Measurements from ENCODE around the gene TMEM91. TPM values are rescaled to one million over a fixed set of nuclear protein-coding genes. Genes with fewer than 3 reads are reported as not detected.
"Not testable (repeated sequence)": the region's sequence is repeated elsewhere in the genome, so short reads cannot be mapped to it uniquely, and the experiment has no call there.

TMEM91 gene
- total RNA-seq, 1 donor from 2014 or later, result 3.8 TPM

DNA sequence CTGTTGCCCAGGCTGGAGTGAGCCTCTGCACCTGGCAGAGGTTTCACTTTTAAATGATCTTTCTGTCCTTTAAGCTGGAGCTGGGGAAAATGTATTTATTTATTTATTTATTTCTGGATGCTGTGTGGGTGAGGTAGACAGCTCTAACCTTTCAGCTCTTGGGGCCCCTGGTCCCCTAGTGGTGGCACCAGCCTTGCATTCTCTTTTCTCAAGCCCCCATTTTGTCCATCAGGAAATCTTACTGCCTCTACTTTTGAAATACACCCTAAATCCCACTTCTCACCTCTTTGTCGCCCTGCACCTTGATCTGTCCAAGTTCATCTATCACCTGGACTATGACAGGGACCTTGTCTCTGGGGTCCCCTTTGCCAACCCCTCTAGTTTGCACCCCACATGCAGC lies 10.2 kb upstream of the TMEM91 start:
- no peak for ATAC-seq
- intact Hi-C loops (cut with DNase I), result no loop called here

DNA sequence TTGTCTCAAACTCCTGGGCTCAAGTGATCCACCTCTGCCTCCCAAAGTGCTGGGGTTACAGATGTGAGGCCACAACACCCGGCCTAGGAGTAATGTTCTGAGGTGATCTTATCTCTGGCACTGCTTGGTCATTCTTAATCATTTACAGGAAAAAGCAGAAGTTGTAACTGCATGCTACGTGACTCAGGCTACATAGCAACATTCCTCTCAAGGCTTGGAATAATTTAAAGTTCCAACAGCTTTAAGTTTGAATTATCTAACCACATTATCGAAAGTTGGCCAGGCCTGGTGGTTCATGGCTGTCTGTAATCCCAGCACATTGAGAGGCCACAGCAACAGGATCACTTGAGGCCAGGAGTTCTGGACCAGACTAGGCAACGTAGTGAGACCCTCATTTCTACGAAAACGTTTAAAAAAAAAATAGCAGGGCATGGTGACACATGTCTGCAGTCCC lies 8.5 kb upstream of the TMEM91 start:
- no peak for ATAC-seq
- DNase-seq (ENCODE audit: missing footprints), result no peak
- intact Hi-C loops (cut with DNase I), result no loop called here

More for the DNA sequence above, 10.2 kb upstream of the TMEM91 start:
- DNase-seq (ENCODE audit: missing footprints), result no peak

DNA sequence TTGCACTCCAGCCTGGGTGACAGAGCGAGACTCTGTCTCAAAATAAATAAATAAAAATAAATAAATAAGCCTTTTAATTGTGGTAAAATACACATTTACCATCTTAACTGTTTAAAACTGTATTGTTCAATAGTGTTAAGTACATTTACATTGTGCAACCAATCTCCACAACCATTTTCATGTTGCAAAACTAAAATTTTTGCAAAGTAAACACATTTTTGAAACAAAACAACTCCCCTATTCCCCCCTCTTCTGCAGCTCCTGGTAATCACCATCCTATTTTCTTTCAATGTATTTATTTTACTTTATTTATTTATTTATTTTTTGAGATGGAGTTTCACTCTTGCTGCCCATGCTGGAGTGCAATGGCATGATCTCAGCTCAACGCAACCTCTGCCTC lies 6.6 kb upstream of the TMEM91 start:
- DNase-seq (ENCODE audit: missing footprints), result no peak
- intact Hi-C loops (cut with DNase I), result no loop called here
- ATAC-seq, result no peak

DNA sequence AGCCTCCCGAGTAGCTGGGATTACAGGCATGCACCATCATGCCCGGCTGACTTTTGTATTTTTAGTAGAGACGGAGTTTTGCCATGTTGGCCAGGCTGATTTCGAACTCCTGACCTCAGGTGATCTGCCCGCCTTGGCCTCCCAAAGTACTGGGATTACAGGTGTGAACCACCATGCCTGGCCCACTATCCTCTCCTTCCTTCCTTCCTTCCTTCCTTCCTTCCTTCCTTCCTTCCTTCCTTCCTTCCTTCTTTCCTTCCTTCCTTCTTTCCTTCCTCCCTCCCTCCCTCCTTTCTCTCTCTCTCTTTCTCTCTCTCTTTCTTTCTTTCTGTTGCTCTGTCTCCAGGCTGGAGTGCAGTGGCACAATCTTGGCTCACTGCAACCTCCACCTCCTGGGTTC lies 5.2 kb upstream of the TMEM91 start:
- intact Hi-C loops (cut with DNase I); DNase-seq (ENCODE audit: missing footprints); ATAC-seq: not testable (repeated sequence)

DNA sequence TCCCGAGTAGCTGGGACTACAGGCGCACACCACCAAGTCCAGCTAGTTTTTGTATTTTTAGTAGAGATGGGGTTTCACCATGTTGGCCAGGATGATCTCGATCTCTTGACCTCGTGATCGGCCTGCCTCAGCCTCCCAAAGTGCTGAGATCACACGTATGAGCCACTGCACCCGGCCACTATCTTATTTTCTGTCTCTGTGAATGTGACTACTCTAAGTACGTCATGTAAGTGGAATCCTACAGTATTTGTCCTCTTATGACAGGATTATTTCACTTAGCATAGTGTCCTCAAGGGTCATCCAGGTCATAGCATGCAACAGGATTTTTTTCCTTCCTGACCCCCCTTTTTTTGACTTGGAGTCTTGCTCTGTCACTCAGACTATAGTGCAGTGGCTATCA lies 4.8 kb upstream of the TMEM91 start:
- ATAC-seq, result no peak
- intact Hi-C loops (cut with DNase I), result no loop called here
- DNase-seq (ENCODE audit: missing footprints), result no peak

DNA sequence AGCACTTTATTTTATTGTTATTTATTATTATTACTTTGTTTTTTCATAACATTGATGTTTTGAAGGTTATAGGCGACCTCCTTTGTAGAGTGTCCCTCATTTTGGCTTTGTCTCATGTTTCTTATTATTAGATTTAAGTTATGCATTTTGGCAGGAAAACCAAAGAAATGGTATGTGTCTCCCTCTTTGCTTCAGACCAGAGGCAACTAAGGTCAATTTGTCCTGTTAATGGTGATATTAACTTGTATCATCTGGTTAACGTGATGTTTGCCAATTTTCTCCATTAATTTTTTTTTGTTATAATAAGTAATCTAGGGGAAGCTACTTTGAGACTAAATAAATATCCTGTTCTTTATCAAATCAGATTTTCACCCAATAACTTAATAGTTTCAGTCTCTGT lies 3.8 kb upstream of the TMEM91 start:
- ATAC-seq (no peak), DNase-seq (ENCODE audit: missing footprints) (no peak)
- intact Hi-C loops (cut with DNase I), result no loop called here

DNA sequence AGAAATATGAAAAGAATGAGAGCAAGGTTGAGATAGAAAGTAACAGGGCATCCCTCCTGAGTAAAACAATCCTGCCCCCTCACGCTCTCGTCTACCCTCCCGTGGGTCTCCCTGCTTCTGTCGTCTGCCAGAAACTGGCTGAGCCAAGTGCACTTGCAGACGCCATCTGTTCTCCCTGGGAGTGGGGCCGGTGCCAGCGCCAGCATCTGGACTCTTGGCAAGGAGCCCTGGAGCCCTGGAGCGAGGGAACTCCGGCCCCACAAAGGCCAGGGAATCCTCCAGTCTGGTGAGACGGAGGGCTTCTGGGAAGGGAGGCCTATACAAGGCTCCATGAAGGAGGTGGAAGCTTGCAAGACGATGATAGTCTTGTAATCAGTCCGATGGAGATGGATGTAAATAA lies 2.3 kb upstream of the TMEM91 start:
- ATAC-seq, result peak; percentile 86
- DNase-seq (ENCODE audit: missing footprints), result peak; percentile 92
- intact Hi-C loops (cut with DNase I), result no loop called here

DNA sequence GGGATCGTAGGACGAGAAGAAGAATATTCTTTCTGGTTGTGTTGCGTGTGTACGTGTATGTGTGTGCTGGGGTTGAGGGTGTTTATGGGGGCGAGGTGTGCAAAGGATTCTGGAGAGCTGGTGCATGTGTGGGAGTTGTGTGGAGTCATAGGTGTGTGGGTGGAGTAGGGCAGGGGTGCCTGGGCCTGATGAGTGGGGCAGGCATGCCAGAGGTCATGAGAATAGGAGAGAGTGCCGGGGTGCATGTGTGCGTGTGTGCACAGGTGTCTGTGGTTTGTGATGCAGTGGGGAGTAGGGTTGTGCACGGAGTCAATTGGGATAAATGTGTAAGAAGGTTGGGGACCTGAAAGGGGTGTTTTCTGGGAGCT lies 649 bp downstream of the TMEM91 start:
- ATAC-seq (no peak), DNase-seq (ENCODE audit: missing footprints) (no peak)
- intact Hi-C loops (cut with DNase I), result no loop called here

DNA sequence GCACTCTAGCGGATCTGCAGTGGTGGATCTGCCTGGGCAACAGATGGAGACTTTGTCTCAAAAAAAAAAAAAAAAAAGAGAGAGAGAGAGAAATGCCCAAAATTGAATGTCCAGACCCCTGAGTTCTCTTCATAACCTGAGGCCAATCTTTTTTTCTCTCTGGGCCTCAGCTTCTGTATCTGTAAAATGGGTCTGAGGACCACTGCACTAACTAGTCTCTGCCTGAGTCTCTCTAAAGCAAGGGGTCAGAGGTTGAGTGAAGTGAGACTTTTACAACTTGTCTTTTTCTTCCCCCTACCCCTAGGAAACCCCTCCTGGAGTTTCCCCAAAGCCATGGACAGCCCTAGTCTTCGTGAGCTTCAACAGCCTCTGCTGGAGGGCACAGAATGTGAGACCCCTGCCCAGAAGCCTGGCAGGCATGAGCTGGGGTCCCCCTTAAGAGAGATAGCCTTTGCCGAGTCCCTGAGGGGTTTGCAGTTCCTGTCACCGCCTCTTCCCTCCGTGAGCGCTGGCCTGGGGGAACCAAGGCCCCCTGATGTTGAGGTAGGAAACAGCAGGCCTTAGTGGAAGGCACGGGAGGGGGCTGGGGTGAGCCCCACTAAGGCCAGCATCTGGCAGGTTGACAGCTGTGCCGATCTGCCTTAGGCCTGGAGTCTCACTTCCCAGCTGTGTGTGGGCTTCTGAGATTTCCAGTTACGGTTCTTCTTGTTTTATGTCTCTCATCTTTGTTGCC lies 1.8 kb downstream of the TMEM91 start:
- no peak for ATAC-seq
- intact Hi-C loops (cut with DNase I), result no loop called here

DNA sequence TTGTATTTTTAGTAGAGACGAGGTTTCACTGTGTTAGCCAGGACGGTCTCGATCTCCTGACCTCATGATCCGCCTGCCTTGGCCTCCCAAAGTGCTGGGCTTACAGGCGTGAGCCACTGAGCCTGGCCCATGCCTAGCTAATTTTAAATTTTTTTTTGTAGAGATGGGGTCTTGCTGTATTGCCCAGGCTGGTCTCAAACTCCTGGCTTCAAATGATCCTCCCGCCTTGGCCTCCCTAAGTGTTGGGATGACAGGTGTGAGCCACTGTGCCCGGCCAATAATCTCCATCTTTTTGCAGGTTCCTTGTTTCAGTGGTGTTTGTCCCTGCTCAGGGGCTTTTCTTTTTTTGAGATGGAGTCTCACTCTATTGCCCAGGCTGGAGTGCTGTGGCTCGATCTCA lies 5.2 kb downstream of the TMEM91 start:
- intact Hi-C loops (cut with DNase I), result not testable (repeated sequence)

More for the DNA sequence above, 1.8 kb downstream of the TMEM91 start:
- no peak for DNase-seq (ENCODE audit: missing footprints)

DNA sequence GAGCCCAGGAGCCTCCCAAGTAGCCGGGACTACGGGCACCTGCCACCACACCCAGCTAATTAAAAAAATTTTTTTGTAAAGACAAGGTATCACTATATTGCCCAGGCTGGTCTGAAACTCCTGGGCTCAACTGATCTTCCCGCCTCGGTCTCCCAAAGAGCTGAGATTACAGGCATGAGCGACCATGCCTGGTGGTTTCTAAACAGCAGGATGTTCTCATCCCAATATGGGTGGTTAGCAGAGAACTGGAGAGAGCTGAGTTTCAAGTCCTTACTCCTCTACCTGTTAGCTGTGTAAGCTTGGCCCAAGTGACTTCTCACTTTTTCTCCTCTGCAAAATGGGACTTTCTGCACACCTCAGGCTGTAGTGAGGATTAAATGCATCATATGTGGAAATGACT lies 8.0 kb downstream of the TMEM91 start:
- ATAC-seq, result no peak
- intact Hi-C loops (cut with DNase I), result no loop called here
- DNase-seq (ENCODE audit: missing footprints), result no peak

More for the DNA sequence above, 5.2 kb downstream of the TMEM91 start:
- not testable (repeated sequence) for DNase-seq (ENCODE audit: missing footprints); ATAC-seq

DNA sequence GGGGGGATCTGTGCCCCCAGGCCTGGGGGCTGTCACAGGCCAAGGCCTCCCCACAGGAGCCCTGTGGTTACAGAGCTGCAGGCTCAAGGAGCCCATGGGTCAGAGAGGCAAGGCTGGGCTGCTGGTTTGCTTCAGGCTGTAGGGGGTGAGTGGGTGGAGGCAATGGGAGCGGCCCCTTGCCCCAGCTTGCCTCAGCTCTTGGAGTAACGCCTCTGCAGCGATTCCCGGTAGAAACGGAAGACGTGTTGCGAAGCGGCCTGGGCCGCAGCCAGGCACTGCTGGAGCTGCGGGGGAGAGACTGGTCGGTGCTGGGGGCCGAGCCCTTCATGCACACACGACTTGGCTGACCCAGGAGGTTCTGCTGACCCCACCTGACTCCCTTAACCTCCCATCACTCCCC lies 10.1 kb downstream of the TMEM91 start:
- intact Hi-C loops (cut with DNase I), result no loop called here
- no peak for DNase-seq (ENCODE audit: missing footprints)
- ATAC-seq, result peak; percentile 37

DNA sequence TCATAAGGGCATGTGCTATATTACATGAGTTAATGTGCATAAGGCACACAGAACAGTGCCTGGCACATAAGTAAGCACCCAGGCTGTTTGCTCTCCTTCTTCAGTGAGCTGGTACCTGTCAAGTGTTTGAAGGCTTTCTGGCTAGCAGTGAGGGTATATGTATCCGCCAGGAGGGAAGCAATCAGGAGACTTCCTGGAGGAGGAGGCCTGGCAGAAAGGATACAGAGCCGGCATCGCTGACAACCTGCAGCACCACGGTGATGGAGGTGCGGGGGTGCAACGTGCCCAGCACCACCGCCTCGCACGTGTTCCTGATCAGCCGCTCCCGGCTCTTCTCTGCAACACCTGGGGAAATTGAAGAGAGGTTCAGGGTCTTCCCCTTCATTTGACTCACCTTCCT lies 15.3 kb downstream of the TMEM91 start:
- intact Hi-C loops (cut with DNase I), result no loop called here
- ATAC-seq (no peak), DNase-seq (ENCODE audit: missing footprints) (no peak)

DNA sequence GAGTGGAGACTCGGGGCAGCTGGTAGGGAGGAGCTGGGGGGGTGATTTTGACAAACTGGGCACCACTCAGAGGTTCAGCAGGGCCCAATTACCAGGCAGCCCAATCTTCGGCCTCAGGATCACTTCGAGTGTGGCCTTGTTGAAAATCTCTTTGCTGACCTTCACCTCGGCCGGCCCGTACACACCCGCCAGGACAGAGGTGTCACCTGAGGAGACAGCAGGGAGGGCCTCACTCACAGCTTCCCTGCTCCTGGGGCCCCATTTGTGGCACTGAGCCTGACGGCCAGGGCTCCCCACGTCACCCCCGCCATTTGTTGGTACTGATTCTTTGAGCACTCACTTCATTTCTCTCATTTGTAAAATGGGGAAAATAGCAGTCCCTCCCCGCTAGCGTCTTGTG lies 16.4 kb downstream of the TMEM91 start:
- intact Hi-C loops (cut with DNase I), result no loop called here
- ATAC-seq (no peak), DNase-seq (ENCODE audit: missing footprints) (no peak)

DNA sequence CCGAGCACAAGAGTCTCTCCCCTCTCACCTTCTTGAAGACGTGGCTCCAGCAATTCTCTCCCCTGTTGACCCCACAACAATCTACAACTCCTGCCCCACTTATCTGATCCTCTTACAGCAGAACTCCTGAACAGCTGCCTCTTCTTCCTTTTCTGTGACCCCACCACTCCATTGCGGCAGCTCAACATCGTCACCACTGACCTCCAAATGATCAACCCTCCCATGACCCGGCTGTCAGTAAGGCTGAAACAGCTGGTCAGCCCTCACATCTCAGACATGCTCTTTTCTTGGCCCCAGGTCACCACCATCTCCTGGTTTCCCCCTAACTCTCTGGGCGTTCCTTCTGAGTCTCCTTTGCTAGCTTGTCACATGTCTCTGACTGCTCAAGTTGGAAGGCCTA lies 19.0 kb downstream of the TMEM91 start:
- DNase-seq (ENCODE audit: missing footprints) (no peak), ATAC-seq (no peak)
- intact Hi-C loops (cut with DNase I), result no loop called here

DNA sequence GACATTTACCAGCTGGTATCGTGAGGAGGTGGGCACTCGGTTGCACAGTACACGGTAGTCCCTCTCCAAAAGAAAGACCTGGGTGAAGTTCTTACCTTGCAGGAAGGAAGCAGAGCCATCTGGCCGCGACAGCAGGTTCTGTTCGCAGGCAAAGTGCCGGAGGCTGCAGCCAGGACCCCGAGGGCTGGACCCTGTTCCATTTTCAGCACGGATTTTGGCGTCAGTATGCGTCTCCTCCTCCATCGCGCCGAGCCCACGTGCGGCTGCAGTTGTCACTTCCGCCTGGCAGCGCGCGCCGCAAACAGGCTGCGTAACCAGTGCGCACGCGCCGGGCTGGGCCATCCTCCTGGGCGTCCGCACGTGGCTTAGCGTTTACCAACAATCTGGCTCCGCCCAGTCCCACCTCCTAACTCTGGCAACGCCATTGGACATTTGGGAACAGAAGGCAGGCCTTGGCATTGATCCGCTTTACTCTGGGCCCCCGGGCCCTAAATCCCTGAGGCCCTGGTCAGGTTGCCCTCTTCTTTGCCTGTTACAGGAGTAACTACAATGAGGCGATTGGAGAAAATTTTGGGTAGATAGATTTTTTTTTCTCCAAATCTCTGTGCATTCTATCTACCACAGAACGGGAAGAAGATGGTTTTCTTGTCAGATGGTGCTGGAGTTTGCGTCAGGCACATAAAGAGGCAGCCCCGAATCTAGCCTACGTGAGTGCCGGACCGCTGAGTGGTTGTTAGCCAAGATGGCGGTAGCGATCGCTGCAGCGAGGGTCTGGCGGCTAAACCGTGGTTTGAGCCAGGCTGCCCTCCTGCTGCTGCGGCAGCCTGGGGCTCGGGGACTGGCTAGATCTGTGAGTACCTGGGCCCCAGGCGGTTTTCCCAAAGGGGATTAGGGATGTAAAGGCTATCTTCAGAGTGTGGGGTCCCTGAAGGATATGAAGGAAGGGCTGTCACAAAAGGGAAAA lies 21.0 kb downstream of the TMEM91 start, which contains the start of the genes BCKDHA and EXOSC5:
Gene BCKDHA (plus strand): TSS at position 733 of the 964 bp plus-strand sequence. CDS start 10 bp downstream, at position 743.
Gene EXOSC5 (minus strand): TSS at position 274 of the 964 bp plus-strand sequence. CDS start 31 bp downstream, at position 243.
- intact Hi-C loops (cut with DNase I), result loop anchor here (1.0 to 2.0 kb wide), 2 partner anchors 33 to 41 kb away; partner anchors contain the start of genes B9D2 and DMAC2
- DNase-seq (ENCODE audit: missing footprints), result peak; percentile 99
- peak; percentile 98 for ATAC-seq

DNA sequence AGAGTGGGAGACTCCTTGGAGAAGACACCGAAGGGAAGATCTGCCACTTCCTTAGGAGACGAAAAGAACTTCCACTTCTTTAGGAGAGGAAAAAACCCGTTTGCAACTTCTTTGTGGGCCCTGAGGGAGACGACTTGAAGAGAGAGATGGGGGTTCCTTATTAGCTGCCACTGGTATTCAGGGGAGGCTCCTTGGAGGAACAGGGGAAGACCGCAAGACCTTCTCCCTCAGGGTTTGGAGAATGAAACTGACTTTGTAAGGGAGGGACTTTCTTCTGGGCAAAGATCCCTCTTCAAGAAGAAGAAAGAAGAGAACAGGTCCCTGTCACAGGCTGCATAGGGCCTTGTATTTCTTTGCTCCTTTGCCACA lies 21.7 kb downstream of the TMEM91 start:
- DNase-seq (ENCODE audit: missing footprints) (no peak), ATAC-seq (no peak)
- intact Hi-C loops (cut with DNase I), result no loop called here

DNA sequence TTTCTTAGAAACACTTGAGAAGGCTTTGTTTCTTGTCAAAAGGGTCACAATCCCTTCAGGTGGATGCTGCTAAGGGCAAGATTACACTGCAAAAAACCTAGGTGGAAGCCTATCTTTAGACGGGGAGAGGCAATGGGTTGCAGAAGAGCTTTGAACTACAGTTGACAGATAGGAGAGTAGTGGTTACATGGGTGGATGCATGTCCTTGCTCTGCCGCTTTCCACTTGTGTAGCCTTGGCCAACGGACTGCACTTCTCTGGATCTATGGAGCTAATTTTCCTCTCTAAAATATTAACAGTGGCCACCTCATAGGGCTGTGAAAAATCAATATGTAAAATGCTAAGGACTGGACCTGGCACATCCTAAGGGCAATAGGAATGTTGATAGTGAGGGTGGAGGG lies 22.3 kb downstream of the TMEM91 start:
- ATAC-seq, result no peak
- DNase-seq (ENCODE audit: missing footprints), result no peak
- intact Hi-C loops (cut with DNase I), result no loop called here

DNA sequence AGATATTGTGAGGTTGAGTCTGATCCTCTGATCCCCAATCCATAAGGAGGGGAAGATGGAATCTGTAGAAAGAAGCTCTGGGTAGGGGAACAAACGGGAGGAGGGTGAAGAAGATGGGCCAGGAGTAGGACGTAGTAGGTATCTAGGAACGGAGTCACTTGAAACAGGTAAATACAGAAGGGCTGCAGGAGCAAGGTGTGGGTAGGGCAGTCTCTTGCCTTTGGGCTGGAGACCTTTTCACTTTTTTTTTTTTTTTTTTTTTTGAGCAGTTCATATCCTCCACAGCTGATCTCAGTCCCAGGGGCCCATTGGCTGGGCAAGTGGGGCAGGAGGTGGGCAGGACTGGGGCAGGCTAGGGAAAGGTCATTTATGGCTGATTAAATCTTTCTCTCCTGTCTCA lies 22.8 kb downstream of the TMEM91 start:
- intact Hi-C loops (cut with DNase I), result no loop called here
- no peak for DNase-seq (ENCODE audit: missing footprints)
- ATAC-seq, result no peak

DNA sequence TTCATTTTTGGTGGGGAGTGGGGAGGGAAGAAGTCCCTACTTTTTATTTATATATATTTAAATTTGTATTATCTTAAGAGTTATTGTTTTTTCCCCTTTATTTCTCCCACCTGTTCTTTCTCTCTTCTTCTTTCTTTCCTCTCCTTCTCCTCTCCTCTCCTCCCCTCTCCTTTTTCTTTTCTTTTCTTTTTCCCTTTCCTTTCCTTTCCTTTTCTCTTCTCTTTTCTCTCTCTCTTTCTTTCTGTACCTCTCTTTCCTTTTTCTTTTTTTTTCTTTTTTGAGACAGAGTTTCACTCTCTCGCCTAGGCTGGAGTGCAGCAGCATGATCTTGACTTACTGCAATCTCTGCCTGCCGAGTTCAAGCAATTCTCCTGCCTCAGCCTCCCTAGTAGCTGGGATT lies 23.2 kb downstream of the TMEM91 start:
- ATAC-seq (no peak), DNase-seq (ENCODE audit: missing footprints) (no peak)
- intact Hi-C loops (cut with DNase I), result no loop called here

All from Right ventricle myocardium inferior (tissue), 1 donor.